Fibroblast of lung (primary cell): ENCODE results near the gene LASP1NB.

Source experiments
- CTCF ChIP-seq, 2 donors: IDR thresholded peaks in 1 of 2; conservative IDR thresholded peaks in 1 of 2; 1 replicate in 1 of 2; 2 replicates in 1 of 2; pipeline ENCODE4 v1.5.1; 2011 to 2012; ENCODE audit warnings: low read length in 2 of 2, control low read depth in 1 of 2, inconsistent platforms in 1 of 2, low read depth in 1 of 2, mild to moderate bottlenecking in 1 of 2
- EZH2 ChIP-seq: IDR thresholded peaks from 2 replicates; pipeline ENCODE4 v1.5.1; 2012; ENCODE audit warnings: low read length, control low read depth, mild to moderate bottlenecking; ENCODE audit errors: missing control alignments

DNA sequence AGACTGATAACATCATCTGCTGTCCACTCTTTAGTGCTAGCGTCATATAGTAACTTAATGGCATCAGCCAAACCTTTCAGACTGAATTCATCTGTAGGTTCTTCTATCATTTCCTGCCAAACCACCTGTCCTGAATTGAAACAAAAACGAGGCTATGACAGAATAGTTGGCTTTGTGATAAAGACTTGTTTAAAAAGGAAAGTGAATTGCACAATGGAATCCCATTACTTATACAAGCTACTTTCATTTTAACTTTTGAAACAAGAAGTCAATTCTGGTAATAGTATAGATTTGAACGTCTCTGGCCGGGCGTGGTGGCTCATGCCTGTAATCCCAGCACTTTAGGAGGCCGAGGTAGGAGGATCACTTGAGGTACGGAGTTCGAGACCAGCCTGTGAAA lies 18.2 kb downstream of the LASP1NB start:
- TF ChIP-seq CTCF (conservative IDR thresholded peaks at IDR 0.05 in 1 of 2, IDR thresholded peaks at IDR 0.05 in 1 of 2; ENCODE audit: low read depth in 1 of 2, low read length in 2 of 2) (no peak), EZH2 (no peak)
